ENCODE results near the gene IL19.

Gene IL19

DNA sequence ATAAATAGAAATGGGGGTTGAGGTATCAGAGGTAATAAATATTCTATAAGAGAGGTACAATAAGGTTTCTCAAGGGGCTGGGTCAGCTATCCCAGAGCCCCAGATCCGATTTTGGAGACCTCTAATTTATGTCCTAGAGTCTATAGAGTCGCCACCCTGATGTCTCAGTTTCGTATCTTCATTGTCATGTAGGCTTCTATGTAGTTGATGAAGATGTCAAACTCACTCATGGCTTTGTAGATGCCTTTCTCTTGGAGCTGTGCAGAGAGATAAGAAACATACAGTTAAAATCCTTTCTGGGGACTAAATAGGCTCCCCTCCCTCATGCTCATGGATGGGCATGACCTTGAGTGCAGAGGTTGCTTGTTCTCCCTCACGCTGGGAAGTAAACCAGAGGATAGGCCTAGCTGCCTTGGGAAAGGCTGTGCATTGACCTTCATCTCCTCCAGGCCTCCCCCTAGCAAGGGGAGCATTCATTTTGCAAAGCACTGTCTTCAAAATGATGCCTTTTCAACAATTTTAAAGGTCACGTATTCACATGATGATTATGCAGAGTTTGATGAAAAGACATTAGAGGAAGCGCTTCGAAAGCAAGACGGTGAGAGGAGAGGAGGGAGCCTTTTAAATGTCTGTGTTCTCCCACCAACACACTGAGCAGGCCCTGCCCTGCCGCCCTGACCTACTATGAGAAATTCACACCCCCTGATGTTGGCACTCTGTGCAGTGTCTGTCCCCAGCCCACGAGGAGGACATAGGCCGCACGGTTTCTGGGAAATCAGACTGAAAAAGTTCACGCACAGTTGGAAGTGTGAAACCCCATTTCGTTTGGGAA, 1.9 kb upstream of the IL19 start:
- TF ChIP-seq MYC (IDR thresholded peaks at IDR 0.05; ENCODE audit: low read depth, low read length) (no peak), POLR2A (IDR thresholded peaks at IDR 0.05; ENCODE audit: extremely low read depth, insufficient read length) (no peak)
- TF ChIP-seq, protein P1, sequence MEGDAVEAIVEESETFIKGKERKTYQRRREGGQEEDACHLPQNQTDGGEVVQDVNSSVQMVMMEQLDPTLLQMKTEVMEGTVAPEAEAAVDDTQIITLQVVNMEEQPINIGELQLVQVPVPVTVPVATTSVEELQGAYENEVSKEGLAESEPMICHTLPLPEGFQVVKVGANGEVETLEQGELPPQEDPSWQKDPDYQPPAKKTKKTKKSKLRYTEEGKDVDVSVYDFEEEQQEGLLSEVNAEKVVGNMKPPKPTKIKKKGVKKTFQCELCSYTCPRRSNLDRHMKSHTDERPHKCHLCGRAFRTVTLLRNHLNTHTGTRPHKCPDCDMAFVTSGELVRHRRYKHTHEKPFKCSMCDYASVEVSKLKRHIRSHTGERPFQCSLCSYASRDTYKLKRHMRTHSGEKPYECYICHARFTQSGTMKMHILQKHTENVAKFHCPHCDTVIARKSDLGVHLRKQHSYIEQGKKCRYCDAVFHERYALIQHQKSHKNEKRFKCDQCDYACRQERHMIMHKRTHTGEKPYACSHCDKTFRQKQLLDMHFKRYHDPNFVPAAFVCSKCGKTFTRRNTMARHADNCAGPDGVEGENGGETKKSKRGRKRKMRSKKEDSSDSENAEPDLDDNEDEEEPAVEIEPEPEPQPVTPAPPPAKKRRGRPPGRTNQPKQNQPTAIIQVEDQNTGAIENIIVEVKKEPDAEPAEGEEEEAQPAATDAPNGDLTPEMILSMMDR (IDR thresholded peaks at IDR 0.05; ENCODE audit: low read depth, low read length): no peak
- TF ChIP-seq, protein P2, sequence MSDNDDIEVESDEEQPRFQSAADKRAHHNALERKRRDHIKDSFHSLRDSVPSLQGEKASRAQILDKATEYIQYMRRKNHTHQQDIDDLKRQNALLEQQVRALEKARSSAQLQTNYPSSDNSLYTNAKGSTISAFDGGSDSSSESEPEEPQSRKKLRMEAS (IDR thresholded peaks at IDR 0.05; ENCODE audit: low read depth, low read length): no peak
- no peak for DNase-seq (ENCODE audit: low read depth)
- H3K4me3 ChIP-seq (ENCODE audit: low read depth, low read length): no peak overlapping the region

DNA sequence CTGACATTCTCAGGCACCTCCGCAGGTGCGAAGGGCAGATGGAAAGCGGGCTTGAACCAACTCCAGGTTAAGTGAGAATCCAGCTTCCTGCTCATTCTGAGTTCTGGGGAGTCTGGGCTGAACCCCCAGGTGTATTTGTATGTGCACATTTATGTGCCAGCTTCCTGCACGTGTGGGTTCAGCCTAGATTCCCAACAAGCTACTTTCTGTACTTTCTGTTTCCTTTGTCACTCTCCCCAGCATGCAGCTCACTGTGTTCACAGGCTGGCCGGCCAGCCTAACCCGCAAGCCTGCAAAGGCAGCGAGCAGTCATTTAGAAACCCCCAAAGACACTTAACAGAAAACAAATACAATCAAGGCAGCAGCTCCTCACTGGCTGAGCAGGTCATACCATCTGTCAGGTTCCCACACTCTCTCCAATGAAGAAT, 1.3 kb upstream of the IL19 start:
- TF ChIP-seq, protein P1 (IDR thresholded peaks at IDR 0.05; ENCODE audit: low read depth, low read length): no peak
- TF ChIP-seq POLR2A (IDR thresholded peaks at IDR 0.05; ENCODE audit: extremely low read depth, insufficient read length): no peak
- H3K4me3 ChIP-seq (ENCODE audit: low read depth, low read length): no peak overlapping the region
- no peak for DNase-seq (ENCODE audit: low read depth)

DNA sequence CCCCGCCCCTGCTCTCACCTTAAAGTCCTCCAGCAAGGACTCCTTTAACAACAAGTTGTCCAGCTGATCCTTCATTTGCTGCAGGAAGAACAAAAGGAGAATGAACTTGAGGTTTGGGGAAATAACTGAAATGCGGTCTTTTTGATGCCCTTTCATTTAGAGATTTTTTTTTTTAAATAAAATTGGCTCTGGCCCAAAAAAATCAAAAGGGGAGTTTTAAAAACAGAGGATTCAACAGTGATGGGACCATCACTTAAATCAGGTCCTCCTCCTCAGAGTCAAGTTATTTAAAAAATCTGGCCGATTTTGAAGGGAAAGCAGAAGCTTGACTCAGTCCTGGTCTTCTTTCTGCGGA, 742 bp downstream of the IL19 start:
- TF ChIP-seq, protein P1 (IDR thresholded peaks at IDR 0.05; ENCODE audit: low read depth, low read length): no peak
- TF ChIP-seq MYC (IDR thresholded peaks at IDR 0.05; ENCODE audit: low read depth, low read length): no peak
- TF ChIP-seq, protein P2 (IDR thresholded peaks at IDR 0.05; ENCODE audit: low read depth, low read length): no peak
- no peak for TF ChIP-seq POLR2A (IDR thresholded peaks at IDR 0.05; ENCODE audit: extremely low read depth, insufficient read length)

DNA sequence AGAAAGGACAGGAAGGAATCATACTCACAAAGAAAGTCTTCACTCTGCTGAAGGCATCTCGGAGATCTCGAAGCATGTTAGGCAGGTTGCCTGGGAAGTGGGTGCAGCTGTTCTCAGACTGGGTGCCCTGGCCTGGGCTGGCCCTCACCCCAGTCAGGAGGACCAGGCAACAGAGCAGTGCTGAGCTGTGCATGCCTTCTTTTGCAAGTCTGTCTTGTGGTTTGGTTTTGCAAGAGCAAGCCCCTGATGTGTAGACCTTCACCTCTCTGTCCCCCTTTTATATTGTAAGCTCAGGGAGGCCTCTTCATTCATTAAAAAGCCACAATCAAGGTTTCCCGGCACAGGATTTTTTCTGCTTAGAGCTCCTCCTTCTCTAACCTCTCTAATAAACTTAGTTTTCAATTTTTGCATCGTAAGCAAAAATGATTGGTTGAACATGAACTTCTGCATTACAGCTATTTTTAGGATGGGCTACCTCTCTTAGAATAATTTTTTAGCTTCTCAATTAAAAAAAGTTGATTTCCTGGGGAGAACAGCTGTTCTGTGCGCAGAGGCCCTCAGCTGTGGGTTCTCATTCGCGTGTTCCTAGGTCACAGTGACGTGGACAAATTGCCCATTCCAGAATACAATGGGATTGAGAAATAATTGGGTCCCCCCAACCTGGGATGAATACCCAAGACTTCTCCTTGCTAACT, 1.8 kb downstream of the IL19 start, which contains the start of gene IL10:
IL10 (minus strand) TSS at position 252 of the 695 bp plus-strand sequence; CDS start at position 193, 59 bp downstream.
- TF ChIP-seq MYC (IDR thresholded peaks at IDR 0.05; ENCODE audit: low read depth, low read length): no peak
- TF ChIP-seq, protein P2 (IDR thresholded peaks at IDR 0.05; ENCODE audit: low read depth, low read length): no peak
- no peak for TF ChIP-seq POLR2A (IDR thresholded peaks at IDR 0.05; ENCODE audit: extremely low read depth, insufficient read length)
- TF ChIP-seq, protein P1 (IDR thresholded peaks at IDR 0.05; ENCODE audit: low read depth, low read length): no peak
- DNase-seq (ENCODE audit: low read depth): peak; percentile 90
- H3K4me3 ChIP-seq (ENCODE audit: low read depth, low read length): no peak within 1 kb of the TSS

More for the DNA sequence above, 742 bp downstream of the IL19 start:
- no peak for DNase-seq (ENCODE audit: low read depth)
- peak overlapping the region; percentile 12 for H3K4me3 ChIP-seq (ENCODE audit: low read depth, low read length)

DNA sequence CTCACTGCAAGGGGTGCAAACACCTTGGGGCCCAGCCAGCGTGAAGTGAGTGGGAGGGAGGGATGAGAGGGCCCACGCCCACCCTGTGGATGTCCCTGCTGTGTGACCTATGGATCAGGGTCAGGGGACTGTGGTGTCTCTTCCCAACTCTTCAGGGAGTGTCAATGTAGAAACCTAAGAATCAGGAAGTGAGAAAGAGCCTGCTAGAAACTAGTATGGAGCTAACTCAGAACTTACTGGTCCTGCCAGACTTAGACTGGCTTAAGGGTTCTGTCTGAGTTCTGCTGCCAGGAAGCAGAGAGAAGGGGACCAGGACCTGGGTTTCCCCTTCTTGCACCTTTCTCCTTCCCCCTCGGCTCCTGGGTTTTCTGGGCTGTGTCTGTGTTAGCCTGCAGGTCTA, 3.5 kb downstream of the IL19 start:
- TF ChIP-seq, protein P1 (IDR thresholded peaks at IDR 0.05; ENCODE audit: low read depth, low read length): no peak
- TF ChIP-seq MYC (IDR thresholded peaks at IDR 0.05; ENCODE audit: low read depth, low read length) (no peak), POLR2A (IDR thresholded peaks at IDR 0.05; ENCODE audit: extremely low read depth, insufficient read length) (no peak)
- TF ChIP-seq, protein P2 (IDR thresholded peaks at IDR 0.05; ENCODE audit: low read depth, low read length): no peak
- no peak overlapping the region for H3K4me3 ChIP-seq (ENCODE audit: low read depth, low read length)
- DNase-seq (ENCODE audit: low read depth): peak; percentile 44

Measured in NB4 (cell line).